Loucy (cell line): Measurements from ENCODE around the gene GPR39.

ENCODE experiments used
- EZH2phosphoT487 ChIP-seq: fragments of 200-600 bp; IDR thresholded peaks from 2 replicates; pipeline ENCODE4 v1.6.1; 2018; ENCODE audit warnings: antibody characterized with exemption, mild to moderate bottlenecking, moderate library complexity, borderline replicate concordance
- TF ChIP-seq, protein P1 (sequence below): fragments of 200-600 bp; sonication (generic); conservative IDR thresholded peaks from 2 replicates; pipeline ENCODE4 v1.5.1; 2014; ENCODE audit warnings: mild to moderate bottlenecking, antibody characterized with exemption, low read length

DNA sequence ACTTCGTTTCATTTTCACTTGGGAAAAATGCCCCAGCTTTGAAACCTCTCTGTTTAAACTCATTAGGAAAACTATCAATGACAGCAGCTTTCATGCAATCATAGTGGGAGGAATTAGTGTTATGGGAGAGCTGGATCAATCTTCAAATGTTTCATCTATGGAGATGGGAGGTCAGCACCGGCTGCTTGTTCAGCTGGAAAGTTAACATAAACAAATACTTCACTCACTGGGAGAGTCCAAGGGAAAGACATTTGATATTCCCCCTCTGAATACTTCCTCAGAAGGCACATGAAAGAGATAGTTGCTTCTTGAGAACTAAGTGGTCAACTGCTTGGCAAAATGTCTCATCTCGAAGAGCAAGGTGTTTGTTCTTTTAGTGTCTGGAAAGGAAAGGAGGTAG is 246.1 kb downstream of the GPR39 start:
- TF ChIP-seq, protein P1, sequence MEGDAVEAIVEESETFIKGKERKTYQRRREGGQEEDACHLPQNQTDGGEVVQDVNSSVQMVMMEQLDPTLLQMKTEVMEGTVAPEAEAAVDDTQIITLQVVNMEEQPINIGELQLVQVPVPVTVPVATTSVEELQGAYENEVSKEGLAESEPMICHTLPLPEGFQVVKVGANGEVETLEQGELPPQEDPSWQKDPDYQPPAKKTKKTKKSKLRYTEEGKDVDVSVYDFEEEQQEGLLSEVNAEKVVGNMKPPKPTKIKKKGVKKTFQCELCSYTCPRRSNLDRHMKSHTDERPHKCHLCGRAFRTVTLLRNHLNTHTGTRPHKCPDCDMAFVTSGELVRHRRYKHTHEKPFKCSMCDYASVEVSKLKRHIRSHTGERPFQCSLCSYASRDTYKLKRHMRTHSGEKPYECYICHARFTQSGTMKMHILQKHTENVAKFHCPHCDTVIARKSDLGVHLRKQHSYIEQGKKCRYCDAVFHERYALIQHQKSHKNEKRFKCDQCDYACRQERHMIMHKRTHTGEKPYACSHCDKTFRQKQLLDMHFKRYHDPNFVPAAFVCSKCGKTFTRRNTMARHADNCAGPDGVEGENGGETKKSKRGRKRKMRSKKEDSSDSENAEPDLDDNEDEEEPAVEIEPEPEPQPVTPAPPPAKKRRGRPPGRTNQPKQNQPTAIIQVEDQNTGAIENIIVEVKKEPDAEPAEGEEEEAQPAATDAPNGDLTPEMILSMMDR, result no peak
- TF ChIP-seq EZH2phosphoT487, result no peak
